Nephron progenitor cell (in vitro differentiated cells): Measurements from ENCODE around the gene LRRC23.

ENCODE experiments used
- DNase-seq: peaks from one replicate; pipeline ENCODE4 v3.0.0; 2021
- H3K27ac Mint-ChIP-seq: 2 replicates; pipeline ENCODE4 v1.8.0; 2021; ENCODE audit warnings: mild to moderate bottlenecking, moderate library complexity, mixed read lengths
- H3K27me3 Mint-ChIP-seq: 2 replicates; pipeline ENCODE4 v1.8.0; 2021; ENCODE audit warnings: mild to moderate bottlenecking, low read depth, mixed read lengths; ENCODE audit not compliant: poor library complexity
- H3K36me3 Mint-ChIP-seq: 2 replicates; pipeline ENCODE4 v1.8.0; 2021; ENCODE audit warnings: low read depth, mixed read lengths
- H3K4me1 Mint-ChIP-seq: 2 replicates; pipeline ENCODE4 v1.8.0; 2021; ENCODE audit warnings: mixed read lengths
- H3K4me3 Mint-ChIP-seq: 2 replicates; pipeline ENCODE4 v1.8.0; 2021; ENCODE audit warnings: mild to moderate bottlenecking, moderate library complexity, mixed read lengths
- H3K9me3 Mint-ChIP-seq: 2 replicates; pipeline ENCODE4 v1.8.0; 2021; ENCODE audit warnings: mild to moderate bottlenecking, moderate library complexity, mixed read lengths
- TF ChIP-seq, protein P1 (sequence below): fragments of 200-600 bp; sonication (generic); IDR thresholded peaks from 2 replicates; pipeline ENCODE4 v1.5.0; 2021; ENCODE audit warnings: antibody characterized with exemption

Gene LRRC23

DNA sequence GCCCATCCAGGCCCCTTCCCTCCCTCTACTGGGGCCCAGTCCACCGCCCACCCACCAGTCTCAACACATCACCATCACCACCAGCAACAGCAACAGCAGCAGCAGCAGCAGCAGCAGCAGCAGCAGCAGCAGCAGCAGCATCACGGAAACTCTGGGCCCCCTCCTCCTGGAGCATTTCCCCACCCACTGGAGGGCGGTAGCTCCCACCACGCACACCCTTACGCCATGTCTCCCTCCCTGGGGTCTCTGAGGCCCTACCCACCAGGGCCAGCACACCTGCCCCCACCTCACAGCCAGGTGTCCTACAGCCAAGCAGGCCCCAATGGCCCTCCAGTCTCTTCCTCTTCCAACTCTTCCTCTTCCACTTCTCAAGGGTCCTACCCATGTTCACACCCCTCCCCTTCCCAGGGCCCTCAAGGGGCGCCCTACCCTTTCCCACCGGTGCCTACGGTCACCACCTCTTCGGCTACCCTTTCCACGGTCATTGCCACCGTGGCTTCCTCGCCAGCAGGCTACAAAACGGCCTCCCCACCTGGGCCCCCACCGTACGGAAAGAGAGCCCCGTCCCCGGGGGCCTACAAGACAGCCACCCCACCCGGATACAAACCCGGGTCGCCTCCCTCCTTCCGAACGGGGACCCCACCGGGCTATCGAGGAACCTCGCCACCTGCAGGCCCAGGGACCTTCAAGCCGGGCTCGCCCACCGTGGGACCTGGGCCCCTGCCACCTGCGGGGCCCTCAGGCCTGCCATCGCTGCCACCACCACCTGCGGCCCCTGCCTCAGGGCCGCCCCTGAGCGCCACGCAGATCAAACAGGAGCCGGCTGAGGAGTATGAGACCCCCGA, 32.2 kb downstream of the LRRC23 start:
- DNase-seq = no peak
- TF ChIP-seq, protein P1, sequence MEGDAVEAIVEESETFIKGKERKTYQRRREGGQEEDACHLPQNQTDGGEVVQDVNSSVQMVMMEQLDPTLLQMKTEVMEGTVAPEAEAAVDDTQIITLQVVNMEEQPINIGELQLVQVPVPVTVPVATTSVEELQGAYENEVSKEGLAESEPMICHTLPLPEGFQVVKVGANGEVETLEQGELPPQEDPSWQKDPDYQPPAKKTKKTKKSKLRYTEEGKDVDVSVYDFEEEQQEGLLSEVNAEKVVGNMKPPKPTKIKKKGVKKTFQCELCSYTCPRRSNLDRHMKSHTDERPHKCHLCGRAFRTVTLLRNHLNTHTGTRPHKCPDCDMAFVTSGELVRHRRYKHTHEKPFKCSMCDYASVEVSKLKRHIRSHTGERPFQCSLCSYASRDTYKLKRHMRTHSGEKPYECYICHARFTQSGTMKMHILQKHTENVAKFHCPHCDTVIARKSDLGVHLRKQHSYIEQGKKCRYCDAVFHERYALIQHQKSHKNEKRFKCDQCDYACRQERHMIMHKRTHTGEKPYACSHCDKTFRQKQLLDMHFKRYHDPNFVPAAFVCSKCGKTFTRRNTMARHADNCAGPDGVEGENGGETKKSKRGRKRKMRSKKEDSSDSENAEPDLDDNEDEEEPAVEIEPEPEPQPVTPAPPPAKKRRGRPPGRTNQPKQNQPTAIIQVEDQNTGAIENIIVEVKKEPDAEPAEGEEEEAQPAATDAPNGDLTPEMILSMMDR = no peak
- H3K27me3 Mint-ChIP-seq = peaks cover 6% of the 10 kb centered on the region
- peak overlapping the region; percentile 96 for H3K27ac Mint-ChIP-seq
- H3K9me3 Mint-ChIP-seq = no peaks in the 10 kb centered on the region
- H3K4me1 Mint-ChIP-seq = peaks cover 58% of the 10 kb centered on the region
- H3K36me3 Mint-ChIP-seq = peaks cover 67% of the 10 kb centered on the region
- peak overlapping the region; percentile 57 for H3K4me3 Mint-ChIP-seq

DNA sequence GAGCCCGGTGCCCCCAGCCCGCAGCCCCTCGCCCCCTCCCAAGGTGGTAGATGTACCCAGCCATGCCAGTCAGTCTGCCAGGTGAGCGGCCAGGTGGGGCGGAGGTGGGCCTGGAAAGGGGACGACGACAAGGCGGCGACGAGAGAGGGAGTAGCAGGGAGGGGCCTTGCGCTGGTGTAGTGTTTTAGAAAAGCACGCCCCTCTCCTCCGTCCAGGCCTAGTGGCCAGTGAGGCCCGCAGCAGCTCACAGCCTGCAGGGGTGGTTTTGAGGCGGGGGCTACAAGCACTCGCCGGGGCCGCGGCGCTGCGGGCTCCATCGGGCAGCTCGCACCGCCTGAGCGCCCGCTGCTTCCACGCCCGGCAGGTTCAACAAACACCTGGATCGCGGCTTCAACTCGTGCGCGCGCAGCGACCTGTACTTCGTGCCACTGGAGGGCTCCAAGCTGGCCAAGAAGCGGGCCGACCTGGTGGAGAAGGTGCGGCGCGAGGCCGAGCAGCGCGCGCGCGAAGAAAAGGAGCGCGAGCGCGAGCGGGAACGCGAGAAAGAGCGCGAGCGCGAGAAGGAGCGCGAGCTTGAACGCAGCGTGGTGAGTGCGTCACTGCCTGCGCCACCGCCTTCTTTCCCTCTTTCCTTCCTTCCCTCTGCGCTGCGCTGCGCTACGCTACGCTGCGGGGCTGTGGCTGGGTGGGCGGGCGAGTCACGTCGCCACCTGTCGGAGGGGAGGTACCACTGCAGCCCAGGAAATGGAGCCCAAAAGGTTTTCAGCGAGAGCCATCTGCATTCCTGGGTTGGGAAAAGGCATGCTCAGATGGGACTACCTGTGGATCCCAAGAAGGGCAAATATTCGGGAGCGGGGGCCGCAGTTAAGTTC, 33.1 kb downstream of the LRRC23 start:
- Mint-ChIP-seq H3K4me3 (peak overlapping the region; percentile 83), H3K27me3 (peaks cover 6% of the 10 kb centered on the region), H3K36me3 (peaks cover 64% of the 10 kb centered on the region), H3K27ac (peak overlapping the region; percentile 91), H3K9me3 (no peaks in the 10 kb centered on the region), H3K4me1 (peaks cover 58% of the 10 kb centered on the region)
- TF ChIP-seq, protein P1 = peak; percentile 87
- DNase-seq = peak; percentile 90

DNA sequence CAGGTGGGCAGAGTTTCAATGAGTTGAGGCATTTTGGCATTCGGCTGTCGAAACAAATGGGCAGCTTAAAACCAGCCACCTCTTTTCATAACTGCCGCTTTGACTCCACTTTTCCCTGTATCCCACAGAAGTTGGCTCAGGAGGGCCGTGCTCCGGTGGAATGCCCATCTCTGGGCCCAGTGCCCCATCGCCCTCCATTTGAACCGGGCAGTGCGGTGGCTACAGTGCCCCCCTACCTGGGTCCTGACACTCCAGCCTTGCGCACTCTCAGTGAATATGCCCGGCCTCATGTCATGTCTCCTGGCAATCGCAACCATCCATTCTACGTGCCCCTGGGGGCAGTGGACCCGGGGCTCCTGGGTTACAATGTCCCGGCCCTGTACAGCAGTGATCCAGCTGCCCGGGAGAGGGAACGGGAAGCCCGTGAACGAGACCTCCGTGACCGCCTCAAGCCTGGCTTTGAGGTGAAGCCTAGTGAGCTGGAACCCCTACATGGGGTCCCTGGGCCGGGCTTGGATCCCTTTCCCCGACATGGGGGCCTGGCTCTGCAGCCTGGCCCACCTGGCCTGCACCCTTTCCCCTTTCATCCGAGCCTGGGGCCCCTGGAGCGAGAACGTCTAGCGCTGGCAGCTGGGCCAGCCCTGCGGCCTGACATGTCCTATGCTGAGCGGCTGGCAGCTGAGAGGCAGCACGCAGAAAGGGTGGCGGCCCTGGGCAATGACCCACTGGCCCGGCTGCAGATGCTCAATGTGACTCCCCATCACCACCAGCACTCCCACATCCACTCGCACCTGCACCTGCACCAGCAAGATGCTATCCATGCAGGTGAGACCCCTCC, 34.0 kb downstream of the LRRC23 start:
- H3K27ac Mint-ChIP-seq = peak overlapping the region; percentile 91
- no peak for DNase-seq
- no peaks in the 10 kb centered on the region for H3K9me3 Mint-ChIP-seq
- peaks cover 6% of the 10 kb centered on the region for H3K27me3 Mint-ChIP-seq
- TF ChIP-seq, protein P1 = no peak
- H3K36me3 Mint-ChIP-seq = peaks cover 60% of the 10 kb centered on the region
- H3K4me3 Mint-ChIP-seq = peak overlapping the region; percentile 83
- H3K4me1 Mint-ChIP-seq = peaks cover 63% of the 10 kb centered on the region

DNA sequence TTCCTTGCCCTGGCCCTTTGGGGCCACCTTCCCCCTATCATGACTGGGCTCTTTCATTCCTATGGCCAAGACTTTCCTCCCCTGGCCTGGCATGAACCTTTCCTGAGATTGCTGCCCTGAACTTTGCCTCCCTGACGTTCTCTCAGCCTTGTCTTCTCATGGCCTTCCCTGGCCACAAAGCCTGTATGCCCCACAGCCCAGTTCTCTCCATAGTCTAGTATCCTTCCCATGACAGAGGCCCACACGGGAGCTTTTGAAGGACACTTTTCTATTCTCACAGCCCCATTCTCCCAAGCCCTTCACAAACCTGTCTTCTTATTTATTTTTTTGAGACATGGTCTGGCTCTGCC, 34.5 kb downstream of the LRRC23 start:
- Mint-ChIP-seq H3K27ac (peak overlapping the region; percentile 91), H3K4me3 (peak overlapping the region; percentile 73), H3K9me3 (no peaks in the 10 kb centered on the region), H3K4me1 (peaks cover 61% of the 10 kb centered on the region), H3K27me3 (peaks cover 6% of the 10 kb centered on the region), H3K36me3 (peaks cover 54% of the 10 kb centered on the region)
- DNase-seq = no peak
- TF ChIP-seq, protein P1 = no peak

DNA sequence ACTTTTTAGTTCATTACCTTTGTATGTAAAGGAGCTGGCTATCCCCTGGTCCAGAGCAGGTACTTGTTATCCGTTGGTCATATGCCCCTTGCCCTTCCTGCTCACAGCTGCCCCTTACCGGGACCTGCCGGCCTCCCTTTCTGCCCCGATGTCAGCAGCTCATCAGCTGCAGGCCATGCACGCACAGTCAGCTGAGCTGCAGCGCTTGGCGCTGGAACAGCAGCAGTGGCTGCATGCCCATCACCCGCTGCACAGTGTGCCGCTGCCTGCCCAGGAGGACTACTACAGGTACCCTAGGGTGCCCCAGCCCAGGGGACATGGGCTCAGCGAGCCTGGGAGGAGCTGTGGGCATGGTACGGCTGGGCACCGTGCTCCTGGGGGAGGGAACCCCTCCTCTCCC, 36.6 kb downstream of the LRRC23 start:
- Mint-ChIP-seq H3K9me3 (no peaks in the 10 kb centered on the region), H3K4me1 (peaks cover 82% of the 10 kb centered on the region), H3K27me3 (peaks cover 2% of the 10 kb centered on the region), H3K36me3 (peaks cover 35% of the 10 kb centered on the region), H3K27ac (no peak overlapping the region), H3K4me3 (no peak overlapping the region)
- DNase-seq = no peak
- TF ChIP-seq, protein P1 = no peak
